Measurements from ENCODE around the gene ST7.
"Not testable (repeated sequence)": the region's sequence is repeated elsewhere in the genome, so short reads cannot be mapped to it uniquely, and the experiment has no call there.

ST7 gene, protein sequence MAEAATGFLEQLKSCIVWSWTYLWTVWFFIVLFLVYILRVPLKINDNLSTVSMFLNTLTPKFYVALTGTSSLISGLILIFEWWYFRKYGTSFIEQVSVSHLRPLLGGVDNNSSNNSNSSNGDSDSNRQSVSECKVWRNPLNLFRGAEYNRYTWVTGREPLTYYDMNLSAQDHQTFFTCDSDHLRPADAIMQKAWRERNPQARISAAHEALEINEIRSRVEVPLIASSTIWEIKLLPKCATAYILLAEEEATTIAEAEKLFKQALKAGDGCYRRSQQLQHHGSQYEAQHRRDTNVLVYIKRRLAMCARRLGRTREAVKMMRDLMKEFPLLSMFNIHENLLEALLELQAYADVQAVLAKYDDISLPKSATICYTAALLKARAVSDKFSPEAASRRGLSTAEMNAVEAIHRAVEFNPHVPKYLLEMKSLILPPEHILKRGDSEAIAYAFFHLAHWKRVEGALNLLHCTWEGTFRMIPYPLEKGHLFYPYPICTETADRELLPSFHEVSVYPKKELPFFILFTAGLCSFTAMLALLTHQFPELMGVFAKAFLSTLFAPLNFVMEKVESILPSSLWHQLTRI

DNA sequence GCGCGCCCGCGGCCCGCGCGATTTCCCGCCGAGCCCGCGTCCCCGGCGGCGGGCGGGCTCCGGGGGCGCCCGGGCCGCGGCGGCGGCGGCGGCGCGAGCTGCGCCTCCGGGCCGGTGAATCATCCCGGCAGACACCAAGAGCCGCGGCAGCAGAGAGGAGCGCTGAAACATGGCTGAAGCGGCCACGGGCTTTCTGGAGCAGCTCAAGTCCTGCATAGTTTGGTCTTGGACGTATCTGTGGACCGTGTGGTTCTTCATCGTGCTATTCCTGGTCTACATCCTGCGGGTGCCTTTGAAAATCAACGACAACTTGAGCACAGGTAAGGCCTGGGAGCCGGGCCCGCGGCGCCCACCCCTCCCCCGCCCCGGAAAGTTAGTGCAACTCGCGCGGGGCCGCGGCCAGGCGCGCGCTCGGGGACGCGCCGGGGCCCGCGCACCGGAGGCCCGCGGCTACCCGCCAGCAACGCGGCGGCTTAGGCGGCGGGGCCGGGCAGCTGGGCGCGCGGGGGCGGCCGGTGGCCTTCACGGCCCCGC is at the start of gene ST7:
Gene ST7 (plus strand): TSS at position 130 of the 534 bp plus-strand sequence. CDS start 40 bp downstream, at position 170.
- peak; percentile 90 for DNase-seq (ENCODE audit: low spot score)

DNA sequence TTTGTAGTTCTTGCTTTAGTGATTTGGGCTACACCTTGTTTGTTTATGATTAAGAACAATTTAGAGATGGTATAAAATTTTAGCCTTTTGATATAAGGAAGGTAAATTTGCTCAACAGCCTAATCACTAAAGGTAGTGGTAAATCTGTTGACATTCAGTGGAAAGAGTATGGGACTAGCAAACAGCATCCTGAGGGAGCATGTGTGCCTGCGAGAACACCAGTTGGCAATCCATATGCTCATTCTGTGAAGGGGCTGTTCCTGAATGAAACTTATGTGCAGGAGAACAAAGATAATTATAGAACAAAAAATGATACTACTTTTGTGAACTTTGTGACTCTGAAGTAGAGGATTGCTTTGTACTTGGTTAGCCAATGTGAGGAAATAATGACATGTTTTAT is 46.9 kb upstream of the ST7 start:
- DNase-seq (ENCODE audit: low spot score), result no peak

DNA sequence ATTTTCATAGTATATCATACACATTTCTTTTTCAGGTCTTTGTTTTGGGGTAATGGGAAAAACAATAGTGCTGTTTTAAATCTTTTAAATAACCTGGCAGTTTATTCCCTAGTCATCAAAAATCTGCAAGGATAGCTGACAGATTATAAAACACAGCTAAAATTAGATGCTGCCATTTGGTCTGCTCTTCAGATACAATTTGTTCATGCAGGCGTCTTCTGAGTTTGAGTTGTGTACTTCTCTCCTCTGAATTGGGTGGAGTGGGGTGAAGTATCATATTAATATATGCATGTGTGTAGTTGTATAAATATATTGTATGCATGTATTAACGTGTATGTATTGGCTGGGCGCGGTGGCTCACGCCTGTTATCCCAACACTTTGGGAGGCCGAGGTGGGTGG is 42.9 kb upstream of the ST7 start:
- DNase-seq (ENCODE audit: low spot score), result no peak

DNA sequence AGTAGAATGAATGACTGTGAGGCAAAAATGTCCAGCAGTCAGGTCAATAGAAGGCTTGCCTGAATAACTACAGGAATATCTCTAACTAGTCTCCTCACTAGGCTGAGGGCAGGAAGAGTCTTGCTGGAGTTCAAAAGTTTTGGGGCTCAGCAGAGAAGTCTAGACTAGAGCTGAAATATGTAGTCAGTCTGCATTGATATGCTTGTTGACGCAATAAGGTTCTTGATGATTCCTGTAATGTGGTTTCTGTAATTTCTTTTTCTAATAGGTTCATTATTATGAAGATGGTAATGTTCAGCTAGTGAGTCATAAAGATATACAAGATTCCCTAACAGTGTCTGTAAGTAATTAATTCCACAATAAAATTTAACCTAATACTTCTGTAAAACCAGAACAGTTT is 41.5 kb upstream of the ST7 start:
- DNase-seq (ENCODE audit: low spot score), result peak; percentile 22

DNA sequence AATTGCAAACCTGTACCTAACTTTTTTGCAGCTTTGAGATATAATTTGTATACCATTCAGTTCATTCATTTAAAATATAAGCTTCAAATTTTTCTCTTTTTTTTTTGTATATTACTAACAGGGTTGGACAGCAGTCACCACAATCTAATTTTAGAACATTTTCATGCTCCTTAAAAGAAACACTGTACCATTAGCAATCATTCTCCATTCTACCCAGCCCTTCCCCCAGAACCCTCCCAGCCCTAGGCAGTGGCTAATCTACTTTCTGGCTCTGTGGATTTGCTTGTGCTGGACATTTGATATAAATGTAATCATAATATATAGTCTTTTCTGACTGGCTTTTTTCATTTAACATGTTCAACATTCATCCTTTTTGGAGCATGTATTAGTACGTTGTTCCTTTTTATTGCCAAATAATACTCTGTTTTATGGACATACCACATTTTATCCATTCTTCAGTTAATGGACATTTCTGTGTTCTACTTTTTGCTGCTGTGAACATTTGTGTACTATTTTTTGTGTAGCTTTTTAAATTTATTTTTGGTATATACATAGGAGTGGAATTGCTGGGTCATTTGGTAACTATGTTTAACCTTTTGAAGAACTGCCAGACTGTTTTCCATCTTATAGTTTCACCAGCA is 40.9 kb upstream of the ST7 start:
- DNase-seq (ENCODE audit: low spot score), result no peak

DNA sequence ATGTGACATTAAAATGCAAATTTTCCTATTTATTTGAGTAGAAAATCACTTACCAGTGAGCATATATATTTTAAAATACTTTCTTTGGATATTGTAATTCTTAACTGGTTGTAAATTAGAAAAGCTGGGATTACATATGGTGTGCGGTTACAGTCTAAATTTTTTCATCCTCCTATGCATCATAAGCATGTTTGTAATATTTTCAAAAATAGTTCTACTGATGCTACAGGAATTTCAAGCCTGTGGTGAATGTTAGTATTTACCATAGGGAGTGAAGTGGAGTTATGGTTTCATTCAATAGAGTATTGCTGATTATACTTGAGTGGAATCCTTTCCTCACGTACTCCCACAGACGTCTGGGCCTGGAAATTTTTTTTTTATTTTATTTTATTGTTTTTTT is 34.6 kb upstream of the ST7 start:
- DNase-seq (ENCODE audit: low spot score), result no peak

DNA sequence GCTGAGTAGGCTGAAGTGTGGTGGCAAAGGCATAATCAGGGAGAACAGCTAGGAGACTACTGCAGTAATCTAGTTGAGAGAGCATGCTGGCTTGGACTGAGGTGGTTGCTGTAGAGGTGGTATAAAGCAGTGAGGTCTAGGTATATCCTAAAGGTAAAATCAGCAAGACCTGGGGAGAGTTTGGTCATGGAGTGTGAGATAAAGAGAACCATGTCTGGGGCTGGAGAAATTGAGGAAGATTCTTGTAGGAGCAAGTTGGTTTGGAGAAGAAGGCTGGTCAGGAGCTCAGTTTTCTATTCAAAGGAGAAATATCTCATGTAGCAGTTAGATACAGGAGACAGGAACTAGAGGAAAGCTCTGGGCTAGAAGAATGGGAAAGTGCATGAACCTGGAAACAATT is 32.9 kb upstream of the ST7 start:
- DNase-seq (ENCODE audit: low spot score), result no peak

DNA sequence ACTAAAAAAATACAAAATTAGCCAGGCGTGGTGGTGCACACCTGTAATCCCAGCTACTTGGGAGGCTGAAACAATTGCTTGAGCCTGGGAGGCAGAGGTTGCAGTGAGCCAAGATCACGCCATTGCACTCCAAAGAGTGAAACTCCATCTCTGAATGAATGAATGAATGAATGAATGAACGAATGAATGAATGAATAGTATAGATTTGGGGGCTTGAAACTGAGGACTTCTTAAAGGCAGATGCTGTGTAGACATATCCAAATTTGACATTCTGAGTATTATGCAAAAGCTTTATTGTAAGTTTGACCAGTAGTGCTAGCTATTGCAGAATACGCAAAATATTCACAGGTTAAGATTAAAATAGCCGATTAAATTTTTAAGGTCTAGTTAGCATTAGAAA is 30.8 kb upstream of the ST7 start:
- DNase-seq (ENCODE audit: low spot score), result no peak

DNA sequence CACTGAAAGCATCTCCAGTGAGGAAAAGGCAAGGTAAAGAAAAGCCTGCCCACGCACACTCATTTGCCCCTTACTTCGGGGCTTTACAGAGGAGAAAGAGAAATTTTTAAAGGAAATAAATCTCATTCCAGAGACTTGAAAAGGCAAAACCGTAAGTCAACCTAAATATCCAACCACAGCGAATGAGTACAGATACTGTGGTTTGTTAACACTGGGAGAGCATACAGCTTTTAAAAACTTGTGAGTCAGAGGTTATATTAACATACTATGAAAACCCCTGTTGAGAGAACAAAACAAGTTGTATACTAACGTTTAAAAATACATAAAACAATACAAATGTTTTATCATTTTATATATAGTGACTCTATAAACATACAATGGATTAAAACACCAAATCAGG is 28.6 kb upstream of the ST7 start:
- DNase-seq (ENCODE audit: low spot score), result no peak

DNA sequence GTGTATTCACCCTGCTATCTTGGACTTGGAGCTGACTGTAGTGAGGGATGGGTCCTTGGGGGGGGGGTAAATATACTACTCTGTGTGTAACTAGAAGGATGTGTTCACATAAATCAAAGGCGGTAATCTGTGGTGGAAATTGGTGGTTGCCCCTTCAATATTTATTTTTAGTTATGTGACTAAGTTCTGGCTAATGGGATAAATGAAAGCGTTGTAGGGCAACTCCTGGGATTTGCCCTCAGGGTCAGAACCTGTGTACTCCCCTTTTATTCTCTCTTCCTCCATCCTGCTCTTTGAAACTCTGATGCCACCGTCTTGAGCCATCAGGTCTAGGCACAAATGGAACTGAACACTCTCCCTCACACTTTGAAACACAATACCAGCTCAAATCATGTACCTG is 24.3 kb upstream of the ST7 start:
- no peak for DNase-seq (ENCODE audit: low spot score)

DNA sequence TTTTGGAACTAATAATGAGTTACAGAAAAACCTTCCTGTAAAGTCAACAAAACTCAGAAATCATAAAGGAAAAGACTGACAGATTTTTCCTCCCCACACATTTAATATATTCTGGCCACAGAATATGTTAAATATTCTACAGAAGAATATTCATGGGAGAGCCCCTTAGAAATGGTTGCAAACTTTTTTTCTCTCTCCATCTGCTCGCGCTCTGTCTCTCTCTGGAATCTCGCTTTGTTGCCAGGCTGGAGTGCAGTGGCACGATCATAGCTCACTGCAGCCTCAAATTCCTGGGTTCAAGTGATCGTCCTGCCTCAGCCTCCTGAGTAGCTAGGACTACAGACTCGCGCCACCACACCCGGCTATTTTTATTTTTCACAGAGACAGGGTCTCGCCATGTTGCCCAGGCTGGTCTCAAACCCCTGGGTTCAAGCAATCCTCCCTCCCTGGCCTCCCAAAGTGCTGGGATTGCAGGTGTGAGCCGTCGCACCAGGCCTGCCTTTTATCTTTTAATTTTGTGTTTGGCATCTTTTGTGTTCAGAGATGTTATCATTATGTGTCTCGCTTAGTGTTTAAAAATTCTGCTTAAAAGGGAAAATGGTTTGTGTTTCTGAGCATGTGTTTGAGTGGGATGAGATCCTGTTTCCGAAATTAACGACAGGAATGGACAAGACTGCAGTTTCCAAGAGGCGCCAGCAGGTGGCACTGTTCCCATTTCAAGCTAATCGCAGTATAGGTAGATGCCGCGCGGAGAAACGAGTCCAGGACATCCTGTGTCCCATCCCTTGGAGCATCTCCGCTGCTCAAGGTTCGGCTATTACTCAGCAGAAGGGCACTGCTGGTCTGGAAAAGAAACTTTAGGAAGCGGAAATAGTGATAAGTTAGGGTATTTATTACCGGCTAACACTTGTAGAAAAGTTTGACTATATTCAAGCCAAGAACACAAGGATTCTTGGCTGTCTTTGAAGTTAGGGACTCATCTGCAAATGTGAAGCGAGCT is 23.1 kb upstream of the ST7 start:
- DNase-seq (ENCODE audit: low spot score), result peak; percentile 87

DNA sequence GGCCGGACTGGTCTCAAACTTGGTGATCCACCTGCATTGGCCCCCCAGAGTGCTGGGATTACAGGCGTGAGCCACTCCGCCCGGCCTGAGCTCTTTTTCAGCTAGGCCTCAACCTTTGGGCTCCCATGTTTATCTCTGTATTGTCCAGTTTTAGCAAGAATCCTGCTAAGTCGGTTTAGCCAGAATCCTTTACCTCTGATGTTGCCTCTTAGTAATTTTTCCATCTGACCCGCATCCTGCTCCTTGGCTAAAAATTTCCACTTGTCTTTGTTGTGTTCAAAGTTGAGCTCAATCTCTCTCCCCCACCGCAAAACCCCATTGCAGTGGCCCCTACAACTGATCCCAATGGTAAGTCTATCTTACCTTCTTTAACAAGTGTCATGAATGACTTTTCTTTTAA is 20.7 kb upstream of the ST7 start:
- no peak for DNase-seq (ENCODE audit: low spot score)

DNA sequence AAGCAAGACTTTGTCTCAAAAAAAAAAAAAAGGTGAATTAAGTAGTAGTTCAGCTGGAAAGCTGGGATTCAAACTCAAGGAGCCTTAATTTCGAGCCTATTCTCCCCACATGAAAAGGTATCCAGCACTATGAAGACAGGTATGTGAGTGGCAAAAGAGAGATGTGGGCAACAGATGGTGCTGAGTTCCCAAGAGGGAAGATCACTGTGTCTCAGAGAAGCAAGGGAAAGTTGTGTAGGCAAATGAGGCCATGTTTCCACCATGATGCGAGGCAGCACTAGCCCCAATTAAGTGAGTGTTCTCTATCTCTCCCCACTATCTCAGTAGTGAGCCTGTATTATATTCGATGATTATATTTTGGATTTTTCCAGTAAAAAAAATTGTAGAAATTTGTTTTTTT is 19.8 kb upstream of the ST7 start:
- DNase-seq (ENCODE audit: low spot score), result no peak

DNA sequence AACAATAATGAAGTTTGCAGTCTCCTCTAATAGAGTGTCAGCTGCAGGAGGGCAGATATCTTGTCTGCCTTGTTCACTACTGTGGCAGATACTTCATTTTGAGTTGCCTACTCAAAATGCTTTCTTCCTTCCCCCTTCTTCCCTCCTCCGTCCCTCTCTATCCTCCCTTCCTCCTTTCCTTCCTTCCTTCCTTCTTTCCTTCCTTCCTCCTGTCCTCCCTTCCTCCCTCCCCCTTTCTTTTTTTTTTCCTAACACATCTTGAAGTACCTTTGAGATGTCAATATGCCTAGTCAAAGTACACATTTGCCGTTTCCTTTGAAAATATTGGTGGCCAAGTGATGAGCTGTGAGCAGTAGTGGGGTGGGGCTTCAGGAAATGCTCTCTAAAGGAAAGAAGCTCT is 18.7 kb upstream of the ST7 start:
- DNase-seq (ENCODE audit: low spot score), result no peak

DNA sequence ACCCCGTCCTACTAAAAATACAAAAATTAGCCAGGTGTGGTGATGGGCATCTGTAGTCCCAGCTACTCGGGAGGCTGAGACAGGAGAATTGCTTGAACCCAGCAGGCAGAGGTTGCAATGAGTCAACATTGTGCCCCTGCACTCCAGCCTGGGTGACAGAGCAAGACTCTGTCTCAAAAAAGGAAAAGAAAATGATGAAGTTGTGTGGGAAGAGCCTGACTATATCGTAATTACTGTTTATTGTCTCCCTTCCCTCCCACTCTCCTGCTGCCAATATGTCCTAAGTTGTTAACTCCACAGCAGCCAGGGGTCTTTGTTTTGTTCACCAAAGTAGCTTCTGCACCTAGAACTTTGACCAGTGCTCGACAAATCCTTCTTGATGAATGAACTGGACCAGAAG is 16.5 kb upstream of the ST7 start:
- DNase-seq (ENCODE audit: low spot score), result not testable (repeated sequence)

DNA sequence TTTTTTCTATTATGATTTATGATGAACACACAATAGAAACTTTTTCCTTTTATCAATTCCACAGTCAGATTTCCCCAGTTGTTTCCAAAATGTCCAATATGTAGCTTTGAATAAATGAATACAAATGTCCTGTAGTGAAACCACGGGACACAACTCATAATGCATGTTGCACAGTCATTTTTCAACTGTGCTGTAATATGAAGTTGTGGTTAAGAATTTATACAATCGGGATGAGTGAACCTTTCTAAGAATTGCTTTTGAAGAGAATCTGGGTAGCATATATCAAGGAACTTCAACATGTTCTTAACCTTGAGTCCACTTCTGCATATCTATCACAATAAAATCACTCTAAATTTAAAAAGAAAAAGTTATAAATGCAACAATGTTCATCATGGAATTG is 14.6 kb upstream of the ST7 start:
- no peak for DNase-seq (ENCODE audit: low spot score)

DNA sequence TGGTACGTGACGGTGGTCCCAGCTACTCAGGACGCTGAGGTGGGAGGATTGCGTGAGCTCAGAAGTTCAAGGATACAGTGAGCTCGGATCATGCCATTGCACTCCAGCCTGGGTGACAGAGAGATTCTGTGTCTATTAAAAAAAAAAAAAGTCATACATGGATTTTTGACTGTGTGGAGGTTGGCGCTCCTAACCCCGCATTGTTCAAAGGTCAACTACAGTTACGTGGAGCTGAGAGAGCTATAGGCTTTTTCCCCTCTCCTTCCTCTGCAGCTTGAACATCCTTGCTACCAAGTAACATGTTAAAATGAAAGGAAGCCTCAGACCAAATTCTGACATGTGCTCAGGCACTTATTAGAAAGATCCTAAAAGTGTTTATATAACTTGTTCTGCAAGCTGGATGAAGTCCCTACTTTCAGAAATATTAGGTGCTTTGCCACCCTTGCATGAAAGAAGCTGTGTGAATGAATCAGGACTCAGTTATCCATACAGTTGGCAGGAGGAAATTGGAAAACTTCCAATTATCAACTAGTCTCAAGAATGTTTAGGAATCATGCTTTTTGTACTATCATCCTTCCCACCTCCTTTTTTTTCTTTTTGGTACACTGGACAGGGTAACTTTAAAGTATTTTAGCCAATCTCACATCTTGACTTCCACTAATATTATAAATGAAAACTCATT is 12.5 kb upstream of the ST7 start:
- DNase-seq (ENCODE audit: low spot score), result no peak

DNA sequence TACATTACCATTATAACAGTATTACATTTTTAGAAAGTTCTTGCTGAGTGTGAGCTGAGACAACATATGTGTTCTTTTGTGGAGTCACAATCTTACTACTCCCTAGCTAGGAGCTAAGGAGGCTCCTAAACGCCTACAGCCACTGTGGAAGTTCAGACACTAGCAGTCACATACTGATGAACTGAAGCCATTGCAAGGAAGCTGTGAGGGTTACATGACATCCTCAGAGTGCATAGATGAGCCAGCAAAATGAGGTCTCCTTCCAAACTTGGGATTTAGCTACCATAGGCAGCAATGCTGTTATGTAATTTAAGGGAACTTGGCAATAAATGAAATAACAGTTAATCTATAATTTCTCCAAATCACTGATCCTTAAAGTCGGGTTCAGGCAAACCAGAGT is 10.8 kb upstream of the ST7 start:
- no peak for DNase-seq (ENCODE audit: low spot score)

DNA sequence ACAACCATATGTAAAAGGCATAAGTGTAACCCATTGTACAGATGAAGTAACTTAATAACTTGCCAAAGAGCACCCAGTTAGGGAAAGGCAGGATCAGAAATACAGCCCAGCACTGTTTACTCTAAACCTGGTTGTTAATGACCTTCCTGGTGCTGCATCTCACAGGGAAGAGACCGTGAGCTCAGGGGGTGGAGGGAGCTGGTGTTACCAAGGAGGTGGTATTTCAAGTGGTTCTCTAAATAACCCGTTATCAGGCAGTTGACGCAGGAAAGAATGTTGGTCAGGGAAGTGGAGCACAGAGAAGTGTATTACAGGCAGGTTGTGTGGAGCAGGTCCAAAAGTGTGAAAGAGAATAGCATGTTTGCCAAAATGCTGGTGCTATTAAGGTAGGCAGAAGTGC is 4.4 kb upstream of the ST7 start:
- DNase-seq (ENCODE audit: low spot score), result no peak

DNA sequence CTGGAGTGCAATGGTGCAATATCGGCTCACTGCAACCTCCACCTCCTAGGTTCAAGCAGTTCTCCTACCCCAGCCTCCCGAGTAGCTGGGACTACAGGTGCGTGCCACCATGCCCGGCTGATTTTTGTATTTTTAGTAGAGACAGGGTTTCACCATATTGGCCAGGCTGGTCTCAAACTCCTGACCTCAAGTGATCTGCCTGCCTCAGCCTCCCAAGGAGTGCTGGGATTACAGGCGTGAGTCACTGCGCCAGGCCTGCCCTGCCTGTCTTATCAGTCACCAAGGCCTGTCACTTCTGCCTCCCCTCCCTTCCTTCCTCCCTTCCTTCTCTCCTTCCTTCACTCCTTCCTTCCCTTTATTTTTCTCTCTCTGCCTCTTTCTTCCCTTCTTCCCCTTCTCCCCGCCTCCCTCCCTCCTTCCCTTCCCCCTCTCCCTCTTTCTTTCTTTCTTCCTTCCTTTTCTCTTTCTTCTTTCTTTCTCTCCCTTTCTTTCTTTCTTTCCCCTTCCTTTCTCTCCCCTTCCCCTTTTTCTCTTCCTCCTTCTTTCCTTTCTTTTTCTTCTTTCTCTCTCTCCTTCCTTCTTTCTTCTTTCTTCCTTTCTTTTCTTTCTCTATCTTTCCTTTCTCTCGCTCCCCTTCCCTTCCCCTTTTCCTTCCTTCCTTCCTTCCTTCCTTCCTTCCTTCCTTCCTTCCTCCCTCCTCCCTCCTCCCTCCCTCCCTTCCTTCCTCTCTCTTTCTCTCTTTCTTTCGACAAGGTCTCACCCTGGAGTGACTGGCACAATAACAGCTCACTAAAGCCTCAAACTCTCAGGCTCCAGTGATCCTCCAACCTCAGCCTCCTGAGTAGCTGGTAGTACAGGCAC is 3.1 kb upstream of the ST7 start:
- DNase-seq (ENCODE audit: low spot score), result no peak
